CD14-positive monocyte (primary cell): ENCODE results near the gene SHTN1. TPM values are rescaled to one million over a fixed set of nuclear protein-coding genes. Genes with fewer than 3 reads are reported as not detected.

Experiments used
- DNase-seq, 3 donors: peaks; one replicate each; pipeline ENCODE4 v3.0.0-alpha.2; 2011 to 2022
- H2AFZ ChIP-seq: 2 replicates; pipeline ENCODE4 v1.6.0; 2012; ENCODE audit warnings: mild to moderate bottlenecking, low read depth, low read length, inconsistent platforms; ENCODE audit not compliant: insufficient read depth, poor library complexity, severe bottlenecking
- H3K27ac ChIP-seq, 2 donors: 1 replicate in 1 of 2; 2 replicates in 1 of 2; pipeline ENCODE4 v1.5.1; 2012 to 2013; ENCODE audit warnings: low read length in 2 of 2, control low read depth in 1 of 2, inconsistent platforms in 1 of 2, low read depth in 1 of 2, mild to moderate bottlenecking in 1 of 2
- H3K27me3 ChIP-seq, 2 donors: one replicate each; pipeline versions ENCODE4 v1.6.0 to v1.6.1; 2011 to 2013; ENCODE audit warnings: low read length in 2 of 2; ENCODE audit not compliant: control insufficient read depth in 2 of 2, insufficient read depth in 2 of 2
- H3K36me3 ChIP-seq, 2 donors: replicated peaks in 1 of 2; 1 replicate in 1 of 2; 2 replicates in 1 of 2; pipeline versions ENCODE4 v1.5.1 to v1.6.1; 2012 to 2013; ENCODE audit warnings: low read length in 2 of 2, control low read depth in 1 of 2, inconsistent platforms in 1 of 2, mild to moderate bottlenecking in 1 of 2; ENCODE audit not compliant: insufficient read depth in 2 of 2, control insufficient read depth in 1 of 2
- H3K4me1 ChIP-seq, 2 donors: 1 replicate in 1 of 2; 2 replicates in 1 of 2; pipeline versions ENCODE4 v1.5.1 to v1.6.1; 2012 to 2013; ENCODE audit warnings: low read length in 2 of 2, control low read depth in 1 of 2, inconsistent platforms in 1 of 2, mild to moderate bottlenecking in 1 of 2, moderate library complexity in 1 of 2; ENCODE audit not compliant: insufficient read depth in 2 of 2, control insufficient read depth in 1 of 2
- H3K4me2 ChIP-seq: replicated peaks from 2 replicates; pipeline ENCODE3; 2012; ENCODE audit warnings: low read length, moderate library complexity, mild to moderate bottlenecking; ENCODE audit not compliant: poor library complexity, severe bottlenecking; ENCODE audit errors: extremely low read depth
- H3K4me3 ChIP-seq, 3 experiments: fragments of 200-600 bp in 1 of 3; sonication (generic) in 1 of 3; replicated peaks in 1 of 3; 1 replicate in 2 of 3; 2 replicates in 1 of 3; pipeline ENCODE4 v1.5.1; 2011 to 2013; ENCODE audit warnings: low read length in 3 of 3, mild to moderate bottlenecking in 3 of 3, control low read depth in 2 of 3, low read depth in 2 of 3, inconsistent platforms in 1 of 3, moderate library complexity in 1 of 3
- H3K79me2 ChIP-seq: 2 replicates; pipeline ENCODE4 v1.6.0; 2012; ENCODE audit warnings: mild to moderate bottlenecking, control low read depth, inconsistent platforms, low read length, moderate library complexity; ENCODE audit not compliant: insufficient read depth
- H3K9ac ChIP-seq: 2 replicates; pipeline ENCODE4 v1.6.0; 2017; ENCODE audit warnings: low read length, mild to moderate bottlenecking; ENCODE audit not compliant: insufficient read depth, poor library complexity, severe bottlenecking
- H3K9me3 ChIP-seq, 2 donors: replicated peaks in 1 of 2; 1 replicate in 1 of 2; 2 replicates in 1 of 2; pipeline versions ENCODE4 v1.5.1 to v1.6.1; 2012 to 2013; ENCODE audit warnings: low read length in 2 of 2, control low read depth in 1 of 2; ENCODE audit not compliant: control insufficient read depth in 1 of 2, insufficient read depth in 1 of 2
- H4K20me1 ChIP-seq: 2 replicates; pipeline ENCODE4 v1.6.0; 2012; ENCODE audit warnings: mild to moderate bottlenecking, low read length, control low read depth, moderate library complexity; ENCODE audit not compliant: insufficient read depth
- H3K27ac Mint-ChIP-seq, 7 donors: one replicate each; pipeline ENCODE4 v1.8.0; 2020; ENCODE audit warnings: mild to moderate bottlenecking in 7 of 7, mixed read lengths in 7 of 7, moderate library complexity in 6 of 7, inconsistent platforms in 2 of 7
- H3K27me3 Mint-ChIP-seq, 3 donors: one replicate each; pipeline ENCODE4 v1.8.0; 2021 to 2022; ENCODE audit warnings: low read depth in 3 of 3, mild to moderate bottlenecking in 3 of 3, mixed read lengths in 3 of 3, moderate library complexity in 3 of 3, inconsistent platforms in 1 of 3
- H3K36me3 Mint-ChIP-seq, 2 donors: one replicate each; pipeline ENCODE4 v1.8.0; 2020; ENCODE audit warnings: mixed read lengths in 2 of 2, inconsistent platforms in 1 of 2, mild to moderate bottlenecking in 1 of 2
- H3K4me1 Mint-ChIP-seq: one replicate; pipeline ENCODE4 v1.8.0; 2020; ENCODE audit warnings: mild to moderate bottlenecking, mixed read lengths
- H3K4me3 Mint-ChIP-seq, 2 donors: one replicate each; pipeline ENCODE4 v1.8.0; 2020; ENCODE audit warnings: mild to moderate bottlenecking in 2 of 2, mixed read lengths in 2 of 2, moderate library complexity in 1 of 2
- H3K9me3 Mint-ChIP-seq, 7 donors: one replicate each; pipeline ENCODE4 v1.8.0; 2020 to 2022; ENCODE audit warnings: mixed read lengths in 7 of 7, mild to moderate bottlenecking in 6 of 7, moderate library complexity in 6 of 7, inconsistent platforms in 2 of 7
- CTCF ChIP-seq: fragments of 200-600 bp; IDR thresholded peaks from one replicate; pipeline ENCODE4 v1.8.0; 2022; ENCODE audit warnings: antibody characterized with exemption, mild to moderate bottlenecking
- WGBS: methylation state at CpG from one replicate; pipeline ENCODE4 v1.1.5; 2013; ENCODE audit warnings: missing lambda C conversion rate; ENCODE audit not compliant: insufficient coverage; 5-methylcytosine and 5-hydroxymethylcytosine counted together
- intact Hi-C, 2 donors: fragments of 100-400 bp; cut with micrococcal nuclease; formaldehyde crosslinking; loops; one replicate each; pipeline versions ENCODE4 v1.15.0 to v1.15.1; 2023
- polyA plus RNA-seq, 3 donors: library from polyadenylated mRNA; depleted of rRNA in 1 of 3; unstranded in 2 of 3; stranded (reverse) in 1 of 3; fragments of 300-500 nt in 2 of 3; fragments of >200 nt in 1 of 3; fragmentation: Illumina TruSeq in 2 of 3; gene quantifications; 1 replicate in 2 of 3; 2 replicates in 1 of 3; pipeline ENCODE4 v1.2.3, GENCODE V29; 2012 to 2021
- small RNA-seq: library from RNA; depleted of rRNA; stranded (forward); fragments of <200 nt; gene quantifications from one replicate; pipeline ENCODE3, GENCODE V24; 2012; ENCODE audit warnings: low read depth; ENCODE audit not compliant: insufficient read length

SHTN1 gene
- polyA plus RNA-seq, 3 donors, result 14.4 to 22.6 (median 14.9) TPM

DNA sequence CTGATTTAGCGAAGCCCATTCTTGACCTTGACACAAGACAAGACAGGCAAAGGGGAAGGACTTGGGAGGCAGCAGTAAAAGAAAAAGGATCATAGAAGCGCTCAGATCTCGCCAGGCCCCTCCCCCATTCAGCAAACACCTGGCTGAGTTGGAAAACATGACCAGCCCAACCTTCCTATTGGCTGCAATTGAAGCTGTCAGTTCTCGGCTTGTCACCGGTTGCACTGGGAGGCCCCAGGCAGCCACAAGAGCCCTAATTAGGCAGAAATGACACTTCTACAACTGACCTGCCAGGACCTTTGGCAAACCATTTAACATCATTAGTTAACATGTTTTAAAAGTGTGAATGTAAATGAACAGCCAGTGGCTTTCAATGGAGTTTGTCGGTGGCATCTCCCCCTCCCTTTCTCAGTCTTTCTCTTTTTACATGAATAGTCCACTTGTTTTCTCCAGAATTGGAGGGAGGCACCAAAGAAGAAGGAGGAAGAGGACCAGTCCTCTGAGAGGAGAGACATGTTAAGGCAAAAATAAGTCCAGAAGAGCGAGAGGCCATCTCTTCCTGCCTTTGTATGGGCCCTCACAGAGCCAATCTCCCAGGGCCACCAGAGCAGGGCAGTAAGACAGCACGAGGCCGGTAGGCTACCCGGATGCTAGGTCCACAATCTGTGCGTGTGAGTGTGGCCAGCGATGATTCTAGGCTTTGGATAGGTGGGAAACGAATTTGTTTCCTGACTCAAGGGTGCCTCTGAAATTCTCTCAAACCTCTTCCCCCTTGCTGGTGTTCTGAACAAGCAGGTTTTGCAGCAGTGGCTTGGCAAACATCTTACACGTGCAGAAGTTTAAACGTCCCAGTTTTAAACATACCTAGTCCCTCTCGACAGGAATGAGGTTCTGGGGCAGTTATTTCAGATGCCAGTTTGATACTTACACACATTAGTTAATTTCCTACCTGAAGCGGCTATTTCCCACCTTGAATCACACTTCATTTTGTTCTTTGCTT, 170.7 kb downstream of the SHTN1 start:
- Mint-ChIP-seq H3K27ac (no peak overlapping the region), H3K4me1 (peaks cover 2% of the 10 kb centered on the region), H3K27me3 (peaks cover 6 to 9% (median 7%) of the 10 kb centered on the region in 3 donors), H3K36me3 (no peaks in the 10 kb centered on the region), H3K4me3 (no peak overlapping the region), H3K9me3 (no peaks in the 10 kb centered on the region)
- no peaks in the 10 kb centered on the region for H3K36me3 ChIP-seq
- H3K79me2 ChIP-seq, result no peaks in the 10 kb centered on the region
- no peak overlapping the region for H3K27ac ChIP-seq
- H3K4me1 ChIP-seq, result no peaks in the 10 kb centered on the region
- no peak overlapping the region for H2AFZ ChIP-seq
- H3K27me3 ChIP-seq, result peaks cover 0 to 9% of the 10 kb centered on the region in 2 donors
- H3K4me3 ChIP-seq, result no peak overlapping the region
- no peak for DNase-seq
- no peak for TF ChIP-seq CTCF
- H3K9me3 ChIP-seq, result no peaks in the 10 kb centered on the region
- 94% methylated on average over 7 of the region's 17 CpGs for WGBS
- no peaks in the 10 kb centered on the region for H4K20me1 ChIP-seq
- intact Hi-C loops, result no loop called here
- no peak overlapping the region for H3K4me2 ChIP-seq
- H3K9ac ChIP-seq, result no peak overlapping the region

DNA sequence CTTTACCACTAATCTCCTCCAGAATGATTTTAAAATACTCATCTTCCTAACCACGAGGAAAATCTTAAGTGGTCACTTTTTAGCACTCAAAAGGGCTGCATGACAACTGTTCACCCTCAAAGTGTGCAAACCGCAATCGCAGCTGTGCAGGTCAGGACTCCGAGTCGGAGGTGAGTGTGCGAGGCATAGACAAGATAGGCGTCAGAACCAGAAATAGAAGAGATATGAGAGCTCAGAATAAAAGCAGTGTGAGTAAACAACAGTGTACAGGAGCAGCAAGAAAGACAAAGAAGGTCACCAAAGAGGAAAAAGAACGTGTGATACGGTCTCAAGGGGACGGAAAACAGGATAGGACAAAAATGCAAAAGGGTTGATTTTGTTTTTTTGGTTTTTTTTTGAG, 173.2 kb downstream of the SHTN1 start:
- intact Hi-C loops, result no loop called here
- Histone ChIP-seq H3K4me1 (no peaks in the 10 kb centered on the region), H4K20me1 (no peaks in the 10 kb centered on the region), H2AFZ (no peak overlapping the region), H3K9me3 (no peaks in the 10 kb centered on the region), H3K27ac (no peak overlapping the region), H3K27me3 (peaks cover 0 to 5% of the 10 kb centered on the region in 2 donors), H3K4me2 (no peak overlapping the region), H3K79me2 (no peaks in the 10 kb centered on the region), H3K9ac (no peak overlapping the region), H3K36me3 (no peaks in the 10 kb centered on the region), H3K4me3 (no peak overlapping the region)
- DNase-seq, result no peak
- Mint-ChIP-seq H3K4me3 (no peak overlapping the region), H3K4me1 (no peaks in the 10 kb centered on the region), H3K36me3 (no peaks in the 10 kb centered on the region), H3K27me3 (peaks cover 4 to 9% (median 7%) of the 10 kb centered on the region in 3 donors), H3K27ac (no peak overlapping the region), H3K9me3 (peaks cover 0 to 3% (median 0%) of the 10 kb centered on the region in 7 donors)
- TF ChIP-seq CTCF, result no peak
- 93% methylated on average over 6 of the region's 10 CpGs for WGBS

Small RNAs within 50 kb of the gene (small RNA-seq; reads per million reads assigned to genes)
- gene AC012308.1, result not detected

Other genes starting within 250 kb of the SHTN1 start
- not detected for gene ENO4, start 155.7 kb downstream of the SHTN1 start, polyA plus RNA-seq
- not detected for gene VAX1, start 133.1 kb upstream of the SHTN1 start, polyA plus RNA-seq
- not detected for gene KCNK18, start 192.3 kb upstream of the SHTN1 start, polyA plus RNA-seq
- gene SLC18A2, start 235.9 kb upstream of the SHTN1 start, polyA plus RNA-seq, result under 1 TPM in 1 of 3 donors, not detected in 2; 0.14 TPM